ENCODE measurements around the gene MARK2. TPM values are rescaled to one million over a fixed set of nuclear protein-coding genes. Genes with fewer than 3 reads are reported as not detected.
A peak's percentile ranks its signal among the peaks of the same experiment; 100 is the strongest.

Gene MARK2
- total RNA-seq, 1 experiment from 2014 or later: 39.8 TPM

DNA sequence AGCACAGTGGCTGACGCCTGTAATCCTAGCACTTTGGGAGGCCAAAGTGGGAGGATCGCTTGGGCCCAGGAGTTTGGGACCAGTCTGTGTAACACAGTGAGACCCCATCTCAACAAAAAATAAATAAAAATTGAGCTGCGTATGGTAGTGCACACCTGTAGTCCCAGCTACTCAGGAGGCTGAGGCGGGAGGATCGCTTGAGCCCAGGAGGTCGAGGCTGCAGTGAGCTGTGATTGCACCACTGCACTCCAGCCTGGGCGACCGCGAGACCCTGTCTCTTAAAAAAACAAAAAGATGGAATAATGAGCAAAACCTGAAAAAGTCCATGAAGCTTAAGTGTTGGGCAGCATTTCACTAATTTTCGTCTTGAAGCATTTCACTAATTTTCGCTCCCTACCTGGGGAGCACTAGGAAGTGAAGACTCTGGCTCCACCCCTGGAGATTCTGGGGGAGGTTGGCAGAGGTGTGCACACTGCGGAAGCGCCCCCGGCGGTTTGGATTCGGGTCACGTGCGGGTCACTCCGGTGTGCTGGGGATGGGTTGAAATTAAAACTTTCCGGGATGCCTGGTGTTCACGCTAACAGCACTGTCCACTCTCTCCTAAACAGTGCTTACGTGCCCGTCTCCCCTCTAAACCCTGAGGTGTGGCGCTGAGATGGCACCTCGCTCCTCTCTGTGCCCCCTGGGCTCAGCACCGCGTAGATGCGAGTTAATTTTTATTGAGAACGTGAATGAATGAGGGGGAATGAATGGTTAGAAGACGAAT is 99.0 kb downstream of the MARK2 start:
- Histone ChIP-seq H2AFZ (ENCODE audit: low read depth, low read length, poor library complexity, severe bottlenecking) (peak overlapping the region; percentile 99), H4K20me1 (ENCODE audit: insufficient read depth) (no peaks in the 10 kb centered on the region), H3K4me2 (ENCODE audit: low read length) (peak overlapping the region; percentile 100), H3K4me3 (replicated peaks in 1 of 2; ENCODE audit: low read depth in 1 of 2, low read length in 2 of 2) (peak overlapping the region; percentile 38 to 67), H3K79me2 (ENCODE audit: insufficient read depth, low read length) (peaks cover 41% of the 10 kb centered on the region), H3K9ac (ENCODE audit: low read length) (peak overlapping the region; percentile 75), H3K27me3 (ENCODE audit: insufficient read depth, low read length) (no peaks in the 10 kb centered on the region), H3K36me3 (ENCODE audit: control insufficient read depth in 1 of 2, insufficient read depth in 2 of 2, low read length in 2 of 2) (no peaks in the 10 kb centered on the region), H3K27ac (ENCODE audit: low read depth, low read length) (peak overlapping the region; percentile 87), H3K9me2 (ENCODE audit: insufficient read depth) (no peaks in the 10 kb centered on the region), H3K9me3 (ENCODE audit: control insufficient read depth in 1 of 2, insufficient read depth in 1 of 2, low read depth in 1 of 2, low read length in 2 of 2) (no peaks in the 10 kb centered on the region), H3K4me1 (ENCODE audit: control insufficient read depth in 1 of 2, insufficient read depth in 2 of 2, low read length in 2 of 2) (peaks cover 10 to 31% of the 10 kb centered on the region in 2 experiments)
- intact Hi-C loops (cut with micrococcal nuclease): loop anchor here (1.0 kb wide), 2 partner anchors 19 to 48 kb away; partner anchors contain the start of gene OTUB1
- ATAC-seq: peak; percentile 59
- ChIA-PET RAD21 (ENCODE audit: low non-redundant PET in 1 of 2, low total read pairs in 2 of 2, uncharacterized antibody in 2 of 2, unreplicated experiment in 2 of 2) (no interaction called here), CTCF (no interaction called here), POLR2A (interaction anchor here (1.2 kb wide), 1 partner anchor 21 kb away, joined by 3 read pairs; the partner anchor contains the start of gene RCOR2)
- TF ChIP-seq, protein P1, sequence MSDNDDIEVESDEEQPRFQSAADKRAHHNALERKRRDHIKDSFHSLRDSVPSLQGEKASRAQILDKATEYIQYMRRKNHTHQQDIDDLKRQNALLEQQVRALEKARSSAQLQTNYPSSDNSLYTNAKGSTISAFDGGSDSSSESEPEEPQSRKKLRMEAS (IDR thresholded peaks at IDR 0.05): no peak; the same call in 1 of the 2 replicates
- no peak for TF ChIP-seq SRF (IDR thresholded peaks at IDR 0.05; ENCODE audit: low read depth)
- no peak for TF ChIP-seq EGR1 (IDR thresholded peaks at IDR 0.05; ENCODE audit: low read depth)
- no peak; the same call in 1 of the 2 replicates for TF ChIP-seq POLR2AphosphoS5 (IDR thresholded peaks at IDR 0.05; ENCODE audit: low read depth, low read length)
- TF ChIP-seq CBX3 (IDR thresholded peaks at IDR 0.05; ENCODE audit: low read depth): no peak
- no peak for TF ChIP-seq TCF7L2 (IDR thresholded peaks at IDR 0.05; ENCODE audit: borderline replicate concordance, extremely low read depth, insufficient read depth, insufficient read length)
- TF ChIP-seq ZFX (IDR thresholded peaks at IDR 0.05): no peak
- TF ChIP-seq RAD21 (IDR thresholded peaks at IDR 0.05; ENCODE audit: low read depth): no peak
- TF ChIP-seq EZH2phosphoT487 (IDR thresholded peaks at IDR 0.05; ENCODE audit: borderline replicate concordance): no peak
- TF ChIP-seq JUND (IDR thresholded peaks at IDR 0.05): no peak
- TF ChIP-seq, protein P2, sequence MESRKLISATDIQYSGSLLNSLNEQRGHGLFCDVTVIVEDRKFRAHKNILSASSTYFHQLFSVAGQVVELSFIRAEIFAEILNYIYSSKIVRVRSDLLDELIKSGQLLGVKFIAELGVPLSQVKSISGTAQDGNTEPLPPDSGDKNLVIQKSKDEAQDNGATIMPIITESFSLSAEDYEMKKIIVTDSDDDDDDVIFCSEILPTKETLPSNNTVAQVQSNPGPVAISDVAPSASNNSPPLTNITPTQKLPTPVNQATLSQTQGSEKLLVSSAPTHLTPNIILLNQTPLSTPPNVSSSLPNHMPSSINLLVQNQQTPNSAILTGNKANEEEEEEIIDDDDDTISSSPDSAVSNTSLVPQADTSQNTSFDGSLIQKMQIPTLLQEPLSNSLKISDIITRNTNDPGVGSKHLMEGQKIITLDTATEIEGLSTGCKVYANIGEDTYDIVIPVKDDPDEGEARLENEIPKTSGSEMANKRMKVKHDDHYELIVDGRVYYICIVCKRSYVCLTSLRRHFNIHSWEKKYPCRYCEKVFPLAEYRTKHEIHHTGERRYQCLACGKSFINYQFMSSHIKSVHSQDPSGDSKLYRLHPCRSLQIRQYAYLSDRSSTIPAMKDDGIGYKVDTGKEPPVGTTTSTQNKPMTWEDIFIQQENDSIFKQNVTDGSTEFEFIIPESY (IDR thresholded peaks at IDR 0.05; ENCODE audit: extremely low read depth, insufficient replicate concordance, low read length): no peak
- TF ChIP-seq POLR2A (IDR thresholded peaks at IDR 0.05; ENCODE audit: borderline replicate concordance, extremely low read depth, insufficient read depth, insufficient read length): no peak
- TF ChIP-seq, protein P3, sequence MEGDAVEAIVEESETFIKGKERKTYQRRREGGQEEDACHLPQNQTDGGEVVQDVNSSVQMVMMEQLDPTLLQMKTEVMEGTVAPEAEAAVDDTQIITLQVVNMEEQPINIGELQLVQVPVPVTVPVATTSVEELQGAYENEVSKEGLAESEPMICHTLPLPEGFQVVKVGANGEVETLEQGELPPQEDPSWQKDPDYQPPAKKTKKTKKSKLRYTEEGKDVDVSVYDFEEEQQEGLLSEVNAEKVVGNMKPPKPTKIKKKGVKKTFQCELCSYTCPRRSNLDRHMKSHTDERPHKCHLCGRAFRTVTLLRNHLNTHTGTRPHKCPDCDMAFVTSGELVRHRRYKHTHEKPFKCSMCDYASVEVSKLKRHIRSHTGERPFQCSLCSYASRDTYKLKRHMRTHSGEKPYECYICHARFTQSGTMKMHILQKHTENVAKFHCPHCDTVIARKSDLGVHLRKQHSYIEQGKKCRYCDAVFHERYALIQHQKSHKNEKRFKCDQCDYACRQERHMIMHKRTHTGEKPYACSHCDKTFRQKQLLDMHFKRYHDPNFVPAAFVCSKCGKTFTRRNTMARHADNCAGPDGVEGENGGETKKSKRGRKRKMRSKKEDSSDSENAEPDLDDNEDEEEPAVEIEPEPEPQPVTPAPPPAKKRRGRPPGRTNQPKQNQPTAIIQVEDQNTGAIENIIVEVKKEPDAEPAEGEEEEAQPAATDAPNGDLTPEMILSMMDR (IDR thresholded peaks at IDR 0.05 in 2 of 3, conservative IDR thresholded peaks at IDR 0.05 in 1 of 3; ENCODE audit: borderline replicate concordance in 1 of 3, insufficient read depth in 1 of 3, low read depth in 2 of 3, low read length in 2 of 3): no peak; a peak in 1 of 6 replicates
- no peak; the same call in 1 of the 2 replicates for TF ChIP-seq ELF1 (IDR thresholded peaks at IDR 0.05; ENCODE audit: borderline replicate concordance, low read depth)
- no peak for TF ChIP-seq SIN3A (IDR thresholded peaks at IDR 0.05; ENCODE audit: low read depth)
- no peak for TF ChIP-seq ZNF274 (IDR thresholded peaks at IDR 0.05; ENCODE audit: low read depth, low read length)
- DNase-seq (ENCODE audit: low read depth, low spot score): no peak
- no TSS peak for BruUV-seq (replicated peaks)
